HepG2 (cell line): ENCODE measurements around the gene RELL2. TPM values are rescaled to one million over a fixed set of nuclear protein-coding genes. Genes with fewer than 3 reads are reported as not detected.

Source experiments
- AFF4 ChIP-seq: sonication (generic); formaldehyde crosslinking; IDR thresholded peaks from 2 replicates; pipeline ENCODE4 v1.4.0; 2020; ENCODE audit warnings: missing genetic modification reagents
- ELK4 ChIP-seq: sonication (generic); formaldehyde crosslinking; IDR thresholded peaks from 2 replicates; pipeline ENCODE4 v1.9.0; 2021; ENCODE audit warnings: missing genetic modification reagents, borderline replicate concordance
- MAFF ChIP-seq: IDR thresholded peaks from 2 replicates; pipeline ENCODE4 v1.6.1; 2011; ENCODE audit warnings: low read depth, low read length, improper control_type of control experiment
- MATR3 ChIP-seq: sonication (generic); formaldehyde crosslinking; IDR thresholded peaks from 2 replicates; pipeline ENCODE4 v1.4.0; 2020; ENCODE audit warnings: missing genetic modification reagents
- MXD1 ChIP-seq: sonication (generic); formaldehyde crosslinking; IDR thresholded peaks from 2 replicates; pipeline ENCODE4 v1.4.0; 2020; ENCODE audit warnings: mild to moderate bottlenecking, missing genetic modification reagents
- SMAD3 ChIP-seq: sonication (generic); formaldehyde crosslinking; IDR thresholded peaks from 2 replicates; pipeline ENCODE4 v1.4.0; 2020; ENCODE audit warnings: missing genetic modification reagents
- SMARCE1 ChIP-seq: fragments of 450-650 bp; IDR thresholded peaks from 2 replicates; pipeline ENCODE4 v1.6.1; 2017; ENCODE audit warnings: borderline replicate concordance
- SMC3 ChIP-seq: IDR thresholded peaks from 2 replicates; pipeline ENCODE4 v1.6.1; 2011; ENCODE audit warnings: low read length, improper control_type of control experiment
- U2AF1 ChIP-seq: fragments of 200-400 bp; formaldehyde crosslinking; optimal IDR thresholded peaks from 2 replicates; pipeline ENCODE3; 2017; ENCODE audit warnings: mild to moderate bottlenecking, low read depth, low read length
- ZFP1 ChIP-seq: IDR thresholded peaks from 2 replicates; pipeline ENCODE4 v1.6.1; 2016
- ZFYVE20 ChIP-seq: sonication (generic); formaldehyde crosslinking; IDR thresholded peaks from 2 replicates; pipeline ENCODE4 v1.8.0; 2023; ENCODE audit warnings: low read depth, mild to moderate bottlenecking, moderate library complexity, missing genetic modification reagents, borderline replicate concordance
- ZMYM4 ChIP-seq: sonication (generic); formaldehyde crosslinking; IDR thresholded peaks from 2 replicates; pipeline ENCODE4 v1.8.1; 2023; ENCODE audit warnings: mild to moderate bottlenecking, missing genetic modification reagents
- ZNF20 ChIP-seq: sonication (generic); formaldehyde crosslinking; IDR thresholded peaks from 2 replicates; pipeline ENCODE4 v1.4.0; 2020; ENCODE audit warnings: mild to moderate bottlenecking, moderate library complexity, missing genetic modification reagents
- ZNF263 ChIP-seq: sonication (generic); formaldehyde crosslinking; IDR thresholded peaks from 2 replicates; pipeline ENCODE4 v1.4.0; 2020; ENCODE audit warnings: missing genetic modification reagents
- ZNF280D ChIP-seq: sonication (generic); formaldehyde crosslinking; IDR thresholded peaks from 2 replicates; pipeline ENCODE4 v1.5.1; 2020; ENCODE audit warnings: mild to moderate bottlenecking, missing genetic modification reagents
- ZNF567 ChIP-seq: sonication (generic); formaldehyde crosslinking; IDR thresholded peaks from 2 replicates; pipeline ENCODE4 v1.8.1; 2023; ENCODE audit warnings: mild to moderate bottlenecking, missing genetic modification reagents, borderline replicate concordance
- ZNF629 ChIP-seq: sonication (generic); formaldehyde crosslinking; conservative IDR thresholded peaks from 2 replicates; pipeline ENCODE4 v1.5.0; 2020; ENCODE audit warnings: missing genetic modification reagents
- ZNF703 ChIP-seq: sonication (generic); formaldehyde crosslinking; IDR thresholded peaks from 2 replicates; pipeline ENCODE4 v1.5.1; 2020; ENCODE audit warnings: missing genetic modification reagents, mild to moderate bottlenecking, moderate library complexity, borderline replicate concordance
- ZNF720 ChIP-seq: sonication (generic); formaldehyde crosslinking; IDR thresholded peaks from 2 replicates; pipeline ENCODE4 v1.4.0; 2020; ENCODE audit warnings: missing genetic modification reagents
- ZNF737 ChIP-seq: sonication (generic); formaldehyde crosslinking; IDR thresholded peaks from 2 replicates; pipeline ENCODE4 v1.5.0; 2020; ENCODE audit warnings: missing genetic modification reagents, mild to moderate bottlenecking, borderline replicate concordance
- ZSCAN9 ChIP-seq: IDR thresholded peaks from 2 replicates; pipeline ENCODE4 v1.6.1; 2016; ENCODE audit warnings: borderline replicate concordance
- polyA plus RNA-seq, 8 experiments: library from polyadenylated mRNA; depleted of rRNA in 3 of 8; stranded (reverse) in 7 of 8; unstranded in 1 of 8; fragments of >200 nt; fragmentation: Illumina TruSeq in 4 of 8; extraction: Trizol in 4 of 8; gene quantifications; 2 replicates each; pipeline versions ENCODE4 v1.2.1 to v1.2.3, GENCODE V29; 2011 to 2016; ENCODE audit warnings: low read depth in 4 of 8, missing spikeins in 1 of 8, mixed read lengths in 1 of 8; ENCODE audit not compliant: insufficient read depth in 1 of 8
- total RNA-seq, 5 experiments: library from RNA; depleted of rRNA; stranded (reverse); fragments of >200 nt; fragmentation: Illumina TruSeq; extraction: Trizol; gene quantifications; 2 replicates each; pipeline ENCODE4 v1.2.3, GENCODE V29; 2016; ENCODE audit warnings: low read depth in 1 of 5

Gene RELL2
- total and polyA plus RNA-seq, 2 of the 13 experiments (the other 11 are each of a cell fraction or from before 2014, with no cell fraction given) = 6.4 to 8.3 TPM

GRCh38 chr5:141636413-141637122 is at the start of gene RELL2, which contains the start of gene HDAC3 (continued):
- no peak for TF ChIP-seq ELK4 (CRISPR knock-in tag)
- no peak for TF ChIP-seq ZNF720
- TF ChIP-seq ZFP1 = no peak
- 0 out of 2 replicates have a peak, but pooled peaks have one; percentile 34 for TF ChIP-seq ZNF280D (CRISPR knock-in tag)
- no peak for TF ChIP-seq MAFF
- no peak for TF ChIP-seq U2AF1
- no peak for TF ChIP-seq AFF4 (CRISPR knock-in tag)
- no peak for TF ChIP-seq ZFYVE20
- TF ChIP-seq SMC3 = no peak
- TF ChIP-seq MXD1 (CRISPR knock-in tag) = peak; percentile 18; the same call in 1 of the 2 replicates
- TF ChIP-seq ZNF20 = no peak
- TF ChIP-seq SMAD3 = no peak
- TF ChIP-seq ZNF737 = no peak
- TF ChIP-seq ZNF567 = no peak
- TF ChIP-seq ZNF263 (CRISPR knock-in tag) = peak; percentile 28; the same call in 1 of the 2 replicates
- TF ChIP-seq ZSCAN9 (CRISPR knock-in tag) = 0 out of 2 replicates have a peak, but pooled peaks have one; percentile 30
- TF ChIP-seq ZNF703 (CRISPR knock-in tag) = no peak
- TF ChIP-seq MATR3 = no peak
- TF ChIP-seq ZNF629 (CRISPR knock-in tag) = no peak
- TF ChIP-seq ZMYM4 (CRISPR knock-in tag) = peak; percentile 39; the same call in 1 of the 2 replicates
- TF ChIP-seq SMARCE1 = no peak
